ENCODE measurements around the gene ELOA.

The ELOA gene

DNA sequence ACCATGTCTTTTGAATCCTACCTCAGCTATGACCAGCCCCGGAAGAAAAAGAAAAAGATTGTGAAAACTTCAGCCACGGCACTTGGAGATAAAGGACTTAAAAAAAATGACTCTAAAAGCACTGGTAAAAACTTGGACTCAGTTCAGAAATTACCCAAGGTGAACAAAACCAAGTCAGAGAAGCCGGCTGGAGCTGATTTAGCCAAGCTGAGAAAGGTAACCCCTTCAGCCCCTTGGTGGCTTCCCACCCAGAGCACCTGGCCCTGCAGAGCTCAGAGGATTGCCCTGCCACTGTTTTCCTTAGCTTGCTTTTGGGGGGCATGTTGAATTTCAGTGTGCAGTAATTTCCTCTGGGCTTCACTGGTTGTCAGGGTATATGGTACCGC lies 8.5 kb downstream of the ELOA start:
- no peak for DNase-seq (ENCODE audit: low spot score)
- TF ChIP-seq, protein P1, sequence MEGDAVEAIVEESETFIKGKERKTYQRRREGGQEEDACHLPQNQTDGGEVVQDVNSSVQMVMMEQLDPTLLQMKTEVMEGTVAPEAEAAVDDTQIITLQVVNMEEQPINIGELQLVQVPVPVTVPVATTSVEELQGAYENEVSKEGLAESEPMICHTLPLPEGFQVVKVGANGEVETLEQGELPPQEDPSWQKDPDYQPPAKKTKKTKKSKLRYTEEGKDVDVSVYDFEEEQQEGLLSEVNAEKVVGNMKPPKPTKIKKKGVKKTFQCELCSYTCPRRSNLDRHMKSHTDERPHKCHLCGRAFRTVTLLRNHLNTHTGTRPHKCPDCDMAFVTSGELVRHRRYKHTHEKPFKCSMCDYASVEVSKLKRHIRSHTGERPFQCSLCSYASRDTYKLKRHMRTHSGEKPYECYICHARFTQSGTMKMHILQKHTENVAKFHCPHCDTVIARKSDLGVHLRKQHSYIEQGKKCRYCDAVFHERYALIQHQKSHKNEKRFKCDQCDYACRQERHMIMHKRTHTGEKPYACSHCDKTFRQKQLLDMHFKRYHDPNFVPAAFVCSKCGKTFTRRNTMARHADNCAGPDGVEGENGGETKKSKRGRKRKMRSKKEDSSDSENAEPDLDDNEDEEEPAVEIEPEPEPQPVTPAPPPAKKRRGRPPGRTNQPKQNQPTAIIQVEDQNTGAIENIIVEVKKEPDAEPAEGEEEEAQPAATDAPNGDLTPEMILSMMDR (IDR thresholded peaks at IDR 0.05) = no peak
- H3K4me3 ChIP-seq = no peak overlapping the region

DNA sequence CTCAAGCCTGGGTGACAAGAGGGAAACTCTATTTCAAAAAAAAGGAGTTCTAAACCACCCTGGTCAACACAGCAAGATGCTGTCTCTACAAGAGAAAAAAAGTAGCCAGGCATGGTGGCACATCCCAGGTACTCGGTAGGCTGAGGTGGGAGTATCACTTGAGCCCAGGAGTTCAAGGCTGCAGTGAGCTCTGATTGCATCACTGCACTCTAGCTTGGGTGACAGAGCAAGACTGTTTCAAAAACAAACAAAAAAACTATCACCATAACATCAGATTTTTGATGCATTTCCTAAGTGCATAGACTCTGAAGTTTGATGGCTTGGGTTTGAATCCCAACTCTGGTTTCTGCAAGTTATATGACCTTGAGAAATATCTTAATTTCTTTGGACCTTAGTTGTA lies 9.6 kb downstream of the ELOA start:
- TF ChIP-seq, protein P1 (IDR thresholded peaks at IDR 0.05) = no peak
- Histone ChIP-seq H3K27ac (no peak overlapping the region), H3K4me3 (no peak overlapping the region)
- DNase-seq (ENCODE audit: low spot score) = no peak

More for the DNA sequence above, 8.5 kb downstream of the ELOA start:
- H3K27ac ChIP-seq = no peak overlapping the region

DNA sequence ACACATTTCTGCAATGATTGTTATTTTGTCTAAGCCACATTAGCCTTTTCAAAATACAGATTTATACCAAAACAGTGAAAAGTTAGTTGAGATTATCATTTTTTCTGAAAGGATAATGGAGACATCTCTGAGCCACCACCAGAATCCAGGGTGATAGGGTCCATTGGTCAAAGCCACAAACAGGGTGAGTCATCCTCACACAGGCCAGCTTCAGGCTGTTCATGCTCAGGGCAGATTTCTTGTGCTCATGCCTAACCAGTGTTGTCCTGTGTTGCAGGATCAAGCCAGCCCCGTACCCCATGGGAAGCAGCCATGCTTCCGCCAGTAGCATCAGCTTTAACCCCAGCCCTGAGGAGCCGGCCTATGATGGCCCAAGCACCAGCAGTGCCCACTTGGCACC lies 13.4 kb downstream of the ELOA start:
- H3K4me3 ChIP-seq = no peak overlapping the region
- H3K27ac ChIP-seq = no peak overlapping the region
- DNase-seq (ENCODE audit: low spot score) = no peak
- TF ChIP-seq, protein P1 (IDR thresholded peaks at IDR 0.05) = no peak

DNA sequence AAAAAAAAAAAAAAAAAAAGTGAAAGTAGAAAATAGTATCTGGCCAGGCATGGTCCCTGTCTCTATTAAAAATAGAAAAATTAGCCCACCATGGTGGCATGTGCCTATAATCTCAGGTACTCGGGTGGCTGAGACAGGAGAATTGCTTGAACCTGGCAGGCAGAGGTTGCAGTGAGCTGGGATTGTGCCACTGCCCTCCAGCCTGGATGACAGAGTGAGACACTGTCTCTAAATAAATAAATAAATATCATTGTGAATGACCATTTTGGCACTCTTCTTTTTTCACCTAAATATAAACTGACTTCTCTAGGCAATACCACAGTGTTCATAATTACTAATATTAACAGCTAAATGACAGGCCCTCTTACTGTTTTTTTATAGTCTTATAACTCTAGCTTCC lies 14.5 kb downstream of the ELOA start:
- Histone ChIP-seq H3K4me3 (no peak overlapping the region), H3K27ac (no peak overlapping the region)
- DNase-seq (ENCODE audit: low spot score) = no peak
- TF ChIP-seq, protein P1 (IDR thresholded peaks at IDR 0.05) = no peak

DNA sequence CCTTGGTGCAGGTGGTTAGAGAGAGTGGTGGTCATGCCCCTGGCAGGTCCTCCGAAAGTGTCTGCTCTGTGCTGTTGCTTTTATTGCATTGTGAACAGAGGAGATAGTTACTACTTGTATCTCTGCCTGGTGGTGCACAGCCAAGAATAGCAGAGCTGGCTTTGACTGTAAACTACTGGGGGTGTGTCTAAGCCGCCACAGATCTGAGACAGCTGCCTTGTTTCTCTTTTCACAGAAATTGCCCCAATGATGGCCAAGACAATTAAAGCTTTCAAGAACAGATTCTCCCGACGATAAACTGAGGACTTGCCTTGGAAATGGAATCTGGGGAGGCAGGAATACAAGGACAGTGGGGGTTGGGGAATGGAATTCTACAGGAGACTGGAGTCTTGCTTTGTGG lies 16.0 kb downstream of the ELOA start:
- Histone ChIP-seq H3K4me3 (no peak overlapping the region), H3K27ac (no peak overlapping the region)
- TF ChIP-seq, protein P1 (IDR thresholded peaks at IDR 0.05) = no peak
- DNase-seq (ENCODE audit: low spot score) = no peak

DNA sequence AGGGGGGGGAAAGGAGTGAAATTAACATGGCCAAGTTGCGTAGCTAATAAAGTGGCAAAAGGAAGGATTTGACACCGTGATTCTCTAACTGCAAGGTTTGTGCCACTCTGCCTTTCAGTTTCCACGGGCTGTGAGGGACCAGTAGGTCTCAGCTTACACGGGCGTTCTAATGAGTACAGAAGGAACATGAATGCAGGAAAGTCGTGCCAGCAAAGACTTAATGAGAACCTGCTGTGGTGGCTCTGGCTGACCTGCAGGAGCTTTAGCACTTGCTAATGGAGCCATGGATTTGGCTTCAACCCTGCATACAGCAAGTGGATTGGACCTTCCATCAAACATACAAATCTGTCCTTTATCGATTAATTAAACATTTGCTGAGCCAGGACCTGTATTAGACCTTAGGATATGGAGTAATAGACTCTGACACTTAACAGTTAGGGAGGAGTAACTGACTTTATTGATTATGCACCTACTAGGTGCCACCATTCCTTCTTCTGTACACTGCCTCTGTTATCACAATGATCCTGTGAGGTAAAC lies 19.8 kb downstream of the ELOA start:
- H3K27ac ChIP-seq = no peak overlapping the region
- no peak for DNase-seq (ENCODE audit: low spot score)
- TF ChIP-seq, protein P1 (IDR thresholded peaks at IDR 0.05) = no peak
- no peak overlapping the region for H3K4me3 ChIP-seq

DNA sequence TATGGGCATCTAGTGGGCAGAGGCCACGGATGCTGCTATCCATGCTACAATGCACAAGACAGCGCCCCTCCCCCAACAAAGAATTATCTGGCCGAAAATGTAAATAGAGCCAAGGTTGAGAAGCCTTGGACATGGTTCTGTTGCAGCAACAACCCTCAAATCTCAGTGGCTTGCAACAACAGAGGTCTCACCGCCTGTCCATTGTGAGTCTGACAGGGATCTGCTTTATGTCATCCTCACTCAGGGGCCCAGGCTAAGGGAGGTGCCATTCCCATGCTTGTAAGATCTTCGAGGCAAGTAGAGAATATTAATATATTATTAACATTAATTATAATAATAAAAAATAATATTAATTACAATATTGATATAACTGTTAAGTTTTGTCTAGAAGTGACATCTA lies 25.5 kb downstream of the ELOA start:
- TF ChIP-seq, protein P1 (IDR thresholded peaks at IDR 0.05) = no peak
- no peak overlapping the region for H3K27ac ChIP-seq
- DNase-seq (ENCODE audit: low spot score) = no peak

More for the DNA sequence above, 25.5 kb downstream of the ELOA start:
- H3K4me3 ChIP-seq = no peak overlapping the region

Measured in coronary artery (tissue), 2 donors.